Endodermal cell (in vitro differentiated cells): ENCODE measurements around the gene PRDM12. TPM values are rescaled to one million over a fixed set of nuclear protein-coding genes. Genes with fewer than 3 reads are reported as not detected.

Experiments
- DNase-seq: peaks from one replicate; pipeline ENCODE4 v3.0.0-alpha.2; 2017
- H3K27ac ChIP-seq: 2 replicates; pipeline ENCODE4 v1.5.1; 2013; ENCODE audit warnings: mild to moderate bottlenecking, low read depth, low read length, moderate library complexity
- H3K27me3 ChIP-seq: 2 replicates; pipeline ENCODE4 v1.6.1; 2013; ENCODE audit warnings: mild to moderate bottlenecking, low read length, moderate library complexity; ENCODE audit not compliant: insufficient read depth, control insufficient read depth, poor library complexity, severe bottlenecking
- H3K36me3 ChIP-seq: 2 replicates; pipeline ENCODE4 v1.7.0; 2013; ENCODE audit warnings: mild to moderate bottlenecking, low read length, moderate library complexity; ENCODE audit not compliant: control insufficient read depth, insufficient read depth
- H3K4me1 ChIP-seq: one replicate; pipeline ENCODE4 v1.7.0; 2013; ENCODE audit warnings: low read length; ENCODE audit not compliant: control insufficient read depth, insufficient read depth
- H3K4me3 ChIP-seq: 2 replicates; pipeline ENCODE4 v1.5.1; 2013; ENCODE audit warnings: mild to moderate bottlenecking, low read length, moderate library complexity
- H3K9ac ChIP-seq: 2 replicates; pipeline ENCODE4 v1.6.1; 2013; ENCODE audit warnings: mild to moderate bottlenecking, low read length, moderate library complexity; ENCODE audit not compliant: poor library complexity, severe bottlenecking; ENCODE audit errors: extremely low read depth
- H3K9me3 ChIP-seq: 2 replicates; pipeline ENCODE4 v1.6.1; 2013; ENCODE audit warnings: mild to moderate bottlenecking, low read length, moderate library complexity; ENCODE audit not compliant: control insufficient read depth
- H3K27ac Mint-ChIP-seq: 2 replicates; pipeline ENCODE4 v1.8.0; 2020; ENCODE audit warnings: mixed read lengths
- H3K27me3 Mint-ChIP-seq: 2 replicates; pipeline ENCODE4 v1.8.0; 2021; ENCODE audit warnings: mild to moderate bottlenecking, mixed read lengths; ENCODE audit not compliant: insufficient read depth
- H3K36me3 Mint-ChIP-seq: 2 replicates; pipeline ENCODE4 v1.8.0; 2020; ENCODE audit warnings: low read depth, mixed read lengths
- H3K4me1 Mint-ChIP-seq: 2 replicates; pipeline ENCODE4 v1.8.0; 2020; ENCODE audit warnings: mixed read lengths
- H3K4me3 Mint-ChIP-seq: 2 replicates; pipeline ENCODE4 v1.8.0; 2020; ENCODE audit warnings: mild to moderate bottlenecking, moderate library complexity, mixed read lengths
- H3K9me3 Mint-ChIP-seq: 2 replicates; pipeline ENCODE4 v1.8.0; 2020; ENCODE audit warnings: mild to moderate bottlenecking, mixed read lengths
- CTCF ChIP-seq: fragments of 200-600 bp; sonication (generic); conservative IDR thresholded peaks from 2 replicates; pipeline ENCODE4 v1.5.0; 2021; ENCODE audit warnings: antibody characterized with exemption, mild to moderate bottlenecking
- WGBS, 2 experiments: methylation state at CpG; one replicate each; pipeline versions ENCODE4 v1.1.5 to v1.1.7; 2013; ENCODE audit warnings: missing lambda C conversion rate in 2 of 2, mixed read lengths in 1 of 2; ENCODE audit not compliant: insufficient coverage in 1 of 2, insufficient read length in 1 of 2; 5-methylcytosine and 5-hydroxymethylcytosine counted together
- total RNA-seq, 2 donors: library from RNA; stranded (reverse); fragmentation: NEBNext Ultra II Directional in 1 of 2; extraction: Animal tissue kit (Norgen Biotek cat#: 25700) in 1 of 2; gene quantifications; 2 replicates in 1 of 2; 3 replicates in 1 of 2; pipeline ENCODE4 v1.2.1, GENCODE V29; 2021

The PRDM12 gene
- total RNA-seq, 2 donors from 2014 or later: not detected

- no peak overlapping the region for H3K4me3 ChIP-seq
- TF ChIP-seq CTCF: no peak
- no peak for DNase-seq
- no peaks in the 10 kb centered on the region for H3K36me3 Mint-ChIP-seq
- no peaks in the 10 kb centered on the region for H3K4me1 ChIP-seq
- no peaks in the 10 kb centered on the region for H3K9me3 ChIP-seq
- H3K4me1 Mint-ChIP-seq: no peaks in the 10 kb centered on the region
- no peak overlapping the region for H3K27ac ChIP-seq
- peaks cover 28% of the 10 kb centered on the region for H3K27me3 ChIP-seq
- peaks cover 5% of the 10 kb centered on the region for H3K9me3 Mint-ChIP-seq
- 87 to 88% methylated on average over 9 to 15 of the region's 15 CpGs for WGBS, 2 experiments
- no peaks in the 10 kb centered on the region for H3K36me3 ChIP-seq
- H3K9ac ChIP-seq: no peak overlapping the region
- no peak overlapping the region for H3K27ac Mint-ChIP-seq
- peaks cover 62% of the 10 kb centered on the region for H3K27me3 Mint-ChIP-seq
- H3K4me3 Mint-ChIP-seq: no peak overlapping the region
These were observed 13.2 kb upstream of the PRDM12 start for GRCh38 chr9:130651221-130651620.

GRCh38 chr9:130651752-130652151, 12.6 kb upstream of the PRDM12 start:
- WGBS, 2 experiments: 94 to 97% methylated on average over 17 to 18 of the region's 18 CpGs
- no peak overlapping the region for H3K4me3 Mint-ChIP-seq
- H3K36me3 Mint-ChIP-seq: no peaks in the 10 kb centered on the region
- no peaks in the 10 kb centered on the region for H3K4me1 ChIP-seq
- peaks cover 67% of the 10 kb centered on the region for H3K27me3 Mint-ChIP-seq
- peaks cover 33% of the 10 kb centered on the region for H3K27me3 ChIP-seq
- H3K36me3 ChIP-seq: no peaks in the 10 kb centered on the region
- H3K9me3 Mint-ChIP-seq: peaks cover 4% of the 10 kb centered on the region
- DNase-seq: no peak
- no peak overlapping the region for H3K27ac ChIP-seq
- no peaks in the 10 kb centered on the region for H3K4me1 Mint-ChIP-seq
- H3K9me3 ChIP-seq: no peaks in the 10 kb centered on the region
- H3K4me3 ChIP-seq: no peak overlapping the region
- H3K9ac ChIP-seq: no peak overlapping the region
- no peak overlapping the region for H3K27ac Mint-ChIP-seq
- TF ChIP-seq CTCF: no peak

- Histone ChIP-seq H3K27ac (no peak overlapping the region), H3K27me3 (peaks cover 64% of the 10 kb centered on the region), H3K36me3 (no peaks in the 10 kb centered on the region), H3K4me1 (no peaks in the 10 kb centered on the region), H3K9ac (no peak overlapping the region), H3K4me3 (no peak overlapping the region), H3K9me3 (no peaks in the 10 kb centered on the region)
- no peaks in the 10 kb centered on the region for H3K4me1 Mint-ChIP-seq
- no peak for DNase-seq
- peaks cover 4% of the 10 kb centered on the region for H3K36me3 Mint-ChIP-seq
- H3K27me3 Mint-ChIP-seq: peaks cover 85% of the 10 kb centered on the region
- TF ChIP-seq CTCF: no peak
- no peak overlapping the region for H3K4me3 Mint-ChIP-seq
- no peak overlapping the region for H3K27ac Mint-ChIP-seq
- WGBS, 2 experiments: 79 to 100% methylated on average over 4 to 6 of the region's 6 CpGs
- peaks cover 13% of the 10 kb centered on the region for H3K9me3 Mint-ChIP-seq
These were observed 9.5 kb upstream of the PRDM12 start for GRCh38 chr9:130654879-130655278.
